ENCODE measurements around the gene SEC14L2. TPM values are rescaled to one million over a fixed set of nuclear protein-coding genes. Genes with fewer than 3 reads are reported as not detected.
"Not testable (repeated sequence)": the region's sequence is repeated elsewhere in the genome, so short reads cannot be mapped to it uniquely, and the experiment has no call there.

SEC14L2 gene
- total RNA-seq, 1 donor from 2014 or later: 13.2 TPM

DNA sequence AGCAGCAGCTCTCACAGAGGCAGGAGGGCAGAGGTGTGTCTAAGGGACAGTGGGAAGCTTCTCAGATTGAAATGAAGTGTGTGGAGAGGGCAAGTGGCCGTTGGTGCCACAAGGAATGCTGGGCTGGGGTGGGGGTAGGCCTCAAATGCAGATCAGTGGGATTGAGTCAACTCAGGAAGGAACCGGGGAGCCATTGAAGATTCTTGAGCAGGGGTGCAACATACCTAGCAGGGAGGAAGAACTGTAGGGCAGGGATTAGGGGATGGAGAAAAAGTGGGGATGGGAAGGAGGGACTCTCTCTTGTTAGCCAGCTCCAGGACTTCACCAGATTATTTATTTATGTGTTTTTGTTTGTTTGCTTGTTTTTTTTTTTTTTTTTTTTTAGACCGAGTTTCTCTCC, 2.9 kb upstream of the SEC14L2 start:
- no peak overlapping the region for H3K4me3 Mint-ChIP-seq (ENCODE audit: low read depth)
- H3K9me3 Mint-ChIP-seq (ENCODE audit: low read depth): no peaks in the 10 kb centered on the region
- TF ChIP-seq, protein P1, sequence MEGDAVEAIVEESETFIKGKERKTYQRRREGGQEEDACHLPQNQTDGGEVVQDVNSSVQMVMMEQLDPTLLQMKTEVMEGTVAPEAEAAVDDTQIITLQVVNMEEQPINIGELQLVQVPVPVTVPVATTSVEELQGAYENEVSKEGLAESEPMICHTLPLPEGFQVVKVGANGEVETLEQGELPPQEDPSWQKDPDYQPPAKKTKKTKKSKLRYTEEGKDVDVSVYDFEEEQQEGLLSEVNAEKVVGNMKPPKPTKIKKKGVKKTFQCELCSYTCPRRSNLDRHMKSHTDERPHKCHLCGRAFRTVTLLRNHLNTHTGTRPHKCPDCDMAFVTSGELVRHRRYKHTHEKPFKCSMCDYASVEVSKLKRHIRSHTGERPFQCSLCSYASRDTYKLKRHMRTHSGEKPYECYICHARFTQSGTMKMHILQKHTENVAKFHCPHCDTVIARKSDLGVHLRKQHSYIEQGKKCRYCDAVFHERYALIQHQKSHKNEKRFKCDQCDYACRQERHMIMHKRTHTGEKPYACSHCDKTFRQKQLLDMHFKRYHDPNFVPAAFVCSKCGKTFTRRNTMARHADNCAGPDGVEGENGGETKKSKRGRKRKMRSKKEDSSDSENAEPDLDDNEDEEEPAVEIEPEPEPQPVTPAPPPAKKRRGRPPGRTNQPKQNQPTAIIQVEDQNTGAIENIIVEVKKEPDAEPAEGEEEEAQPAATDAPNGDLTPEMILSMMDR (IDR thresholded peaks at IDR 0.05; ENCODE audit: unreplicated experiment): no peak
- H3K27me3 Mint-ChIP-seq: peaks cover 30% of the 10 kb centered on the region
- H3K36me3 Mint-ChIP-seq (ENCODE audit: insufficient read depth): no peaks in the 10 kb centered on the region
- H3K4me1 Mint-ChIP-seq (ENCODE audit: low read depth): peaks cover 13% of the 10 kb centered on the region
- DNase-seq (ENCODE audit: low spot score, unreplicated experiment): no peak
- no peak overlapping the region for H3K27ac Mint-ChIP-seq

DNA sequence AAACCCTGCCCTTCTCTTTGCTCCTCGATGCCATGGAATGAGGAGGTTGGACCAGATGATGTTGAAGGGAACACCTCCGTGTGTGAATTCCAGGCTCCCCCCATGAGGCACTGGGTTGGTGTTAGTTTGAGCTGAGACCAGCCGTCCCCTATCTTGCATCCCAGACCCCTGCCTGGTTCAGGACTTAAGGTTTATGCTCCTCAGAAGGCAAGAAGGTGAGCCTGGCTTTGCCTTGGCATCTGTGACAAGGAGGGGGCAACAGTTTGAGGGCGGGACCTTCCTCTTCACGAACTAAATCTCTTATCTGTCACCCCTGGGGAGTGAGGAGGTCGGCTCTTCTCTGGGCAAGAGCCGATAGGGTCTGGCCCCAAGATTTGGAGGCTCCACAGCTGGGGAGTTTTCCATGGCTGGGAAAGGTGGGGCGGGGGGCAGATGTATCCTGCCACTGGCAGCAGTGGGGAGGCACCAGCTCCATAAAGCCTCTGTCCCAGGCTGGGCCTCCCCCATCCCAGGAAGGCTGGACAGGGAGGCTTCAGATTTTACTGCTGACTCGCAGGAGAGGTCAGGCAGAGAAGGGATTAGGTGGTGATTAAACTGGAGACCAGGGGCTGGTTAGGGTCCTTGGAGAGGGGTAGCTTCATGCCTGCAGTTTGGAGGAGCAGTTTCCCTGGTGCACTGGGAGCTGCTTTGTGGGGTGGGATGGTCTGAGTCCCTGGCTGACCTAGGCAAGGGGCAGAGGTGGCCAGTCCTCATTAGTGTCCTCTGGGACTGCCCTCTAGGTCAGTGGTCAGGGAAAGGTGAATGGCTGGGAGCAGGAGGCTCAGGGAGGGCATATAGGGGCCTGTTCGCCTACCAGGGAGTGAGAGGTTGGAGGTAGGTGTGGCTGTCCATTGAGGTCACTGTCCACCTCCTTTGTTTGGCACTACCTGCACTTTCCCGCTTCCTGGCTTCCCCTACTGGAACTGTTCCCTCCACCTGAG, 1.1 kb downstream of the SEC14L2 start:
- peaks cover 13% of the 10 kb centered on the region for H3K4me1 Mint-ChIP-seq (ENCODE audit: low read depth)
- H3K9me3 Mint-ChIP-seq (ENCODE audit: low read depth): no peaks in the 10 kb centered on the region
- H3K4me3 Mint-ChIP-seq (ENCODE audit: low read depth): peak overlapping the region; percentile 84
- peaks cover 30% of the 10 kb centered on the region for H3K27me3 Mint-ChIP-seq
- H3K27ac Mint-ChIP-seq: peak overlapping the region; percentile 73
- DNase-seq (ENCODE audit: low spot score, unreplicated experiment): no peak
- TF ChIP-seq, protein P1 (IDR thresholded peaks at IDR 0.05; ENCODE audit: unreplicated experiment): no peak
- H3K36me3 Mint-ChIP-seq (ENCODE audit: insufficient read depth): no peaks in the 10 kb centered on the region

DNA sequence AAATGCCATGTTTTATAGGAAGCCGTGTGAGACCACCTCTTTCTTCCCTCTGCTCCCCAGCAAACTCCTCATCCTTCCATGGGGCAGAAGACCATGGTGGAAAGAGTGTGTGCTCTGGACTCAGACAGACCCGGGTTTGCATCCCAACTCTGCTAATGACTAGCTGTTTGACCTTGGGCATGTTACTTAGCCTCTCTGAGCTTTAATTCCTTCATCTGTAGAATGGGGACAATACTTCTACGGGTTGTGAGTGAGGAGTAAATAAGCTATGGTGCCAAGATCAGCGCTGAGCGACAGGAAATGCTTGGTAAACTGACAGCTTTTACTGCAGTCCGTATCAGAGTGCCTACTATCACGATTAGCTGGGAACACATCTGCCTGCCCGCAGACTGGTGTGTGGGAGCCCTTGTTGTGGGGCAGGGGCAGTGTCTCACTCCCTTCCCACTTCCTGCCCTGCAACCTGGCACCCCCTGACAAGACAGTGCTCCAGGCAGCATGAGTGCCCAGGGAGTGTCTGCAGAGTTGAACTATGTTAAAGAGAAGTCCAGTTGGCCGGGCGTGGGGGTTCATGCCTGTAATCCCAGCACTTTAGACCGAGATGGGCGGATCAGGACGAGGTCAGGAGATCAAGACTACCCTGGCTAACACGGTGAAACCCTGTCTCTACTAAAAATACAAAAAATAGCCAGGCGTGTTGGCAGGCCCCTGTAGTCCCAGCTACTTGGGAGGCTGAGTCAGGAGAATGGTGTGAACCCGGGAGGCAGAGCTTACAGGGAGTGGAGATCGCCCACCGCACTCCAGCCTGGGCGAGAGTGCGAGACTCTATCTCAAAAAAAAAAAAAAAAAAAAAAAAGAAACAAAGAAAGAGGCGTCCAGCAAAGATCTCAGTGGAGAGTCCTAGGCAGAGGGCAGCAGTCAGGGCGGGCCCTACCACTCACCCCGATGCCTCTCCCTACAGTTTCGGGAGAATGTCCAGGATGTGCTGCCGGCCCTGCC, 2.2 kb downstream of the SEC14L2 start:
- Mint-ChIP-seq H3K4me1 (ENCODE audit: low read depth) (peaks cover 13% of the 10 kb centered on the region), H3K4me3 (ENCODE audit: low read depth) (peak overlapping the region; percentile 49), H3K36me3 (ENCODE audit: insufficient read depth) (no peaks in the 10 kb centered on the region), H3K27ac (peak overlapping the region; percentile 7), H3K9me3 (ENCODE audit: low read depth) (no peaks in the 10 kb centered on the region), H3K27me3 (peaks cover 26% of the 10 kb centered on the region)
- DNase-seq (ENCODE audit: low spot score, unreplicated experiment): no peak
- TF ChIP-seq, protein P1 (IDR thresholded peaks at IDR 0.05; ENCODE audit: unreplicated experiment): no peak

DNA sequence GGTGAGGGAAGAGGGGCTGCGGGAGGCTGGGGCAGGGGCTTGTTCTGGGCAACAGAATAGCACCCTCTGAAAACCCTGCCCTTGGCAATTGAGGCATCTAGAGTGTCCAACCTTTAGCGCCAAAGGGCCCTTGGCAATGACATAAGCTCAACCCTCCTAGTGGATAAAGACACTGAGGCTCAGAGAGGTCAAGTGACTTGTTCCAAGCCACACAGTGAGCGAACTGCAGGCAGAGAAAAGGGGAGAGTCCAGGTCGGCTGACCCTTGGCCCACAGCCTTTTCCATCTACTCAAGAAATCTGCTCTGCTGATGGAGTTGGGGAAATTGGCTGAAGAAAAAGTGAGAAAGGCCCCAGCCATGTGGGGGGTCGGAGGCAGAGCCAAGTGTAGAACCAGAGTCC, 2.9 kb downstream of the SEC14L2 start:
- Mint-ChIP-seq H3K9me3 (ENCODE audit: low read depth) (no peaks in the 10 kb centered on the region), H3K4me1 (ENCODE audit: low read depth) (peaks cover 13% of the 10 kb centered on the region), H3K36me3 (ENCODE audit: insufficient read depth) (peaks cover 3% of the 10 kb centered on the region), H3K27me3 (peaks cover 24% of the 10 kb centered on the region), H3K4me3 (ENCODE audit: low read depth) (no peak overlapping the region), H3K27ac (no peak overlapping the region)
- no peak for DNase-seq (ENCODE audit: low spot score, unreplicated experiment)
- TF ChIP-seq, protein P1 (IDR thresholded peaks at IDR 0.05; ENCODE audit: unreplicated experiment): no peak

DNA sequence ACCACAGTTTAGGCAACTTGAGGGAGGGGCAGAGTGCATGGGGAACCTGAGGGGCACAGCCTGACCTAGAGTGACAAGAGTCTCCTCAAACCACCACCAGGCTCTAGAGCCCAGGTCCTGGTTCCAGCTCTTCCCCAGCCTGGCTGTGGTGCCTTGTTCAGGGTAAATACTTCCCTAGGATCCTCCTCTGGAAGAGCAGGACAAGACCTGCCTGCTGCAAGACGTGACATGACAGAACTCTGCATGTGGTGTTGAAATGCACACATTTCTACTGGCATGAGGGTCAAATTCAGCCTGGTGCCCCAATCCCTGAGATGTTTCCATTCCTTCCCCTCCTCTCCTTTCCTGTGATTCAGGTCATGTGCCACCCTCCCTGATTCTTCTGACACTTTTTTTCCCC, 3.3 kb downstream of the SEC14L2 start:
- peaks cover 13% of the 10 kb centered on the region for H3K4me1 Mint-ChIP-seq (ENCODE audit: low read depth)
- H3K9me3 Mint-ChIP-seq (ENCODE audit: low read depth): no peaks in the 10 kb centered on the region
- TF ChIP-seq, protein P1 (IDR thresholded peaks at IDR 0.05; ENCODE audit: unreplicated experiment): no peak
- H3K4me3 Mint-ChIP-seq (ENCODE audit: low read depth): no peak overlapping the region
- no peak overlapping the region for H3K27ac Mint-ChIP-seq
- H3K27me3 Mint-ChIP-seq: peaks cover 23% of the 10 kb centered on the region
- DNase-seq (ENCODE audit: low spot score, unreplicated experiment): no peak
- peaks cover 5% of the 10 kb centered on the region for H3K36me3 Mint-ChIP-seq (ENCODE audit: insufficient read depth)

DNA sequence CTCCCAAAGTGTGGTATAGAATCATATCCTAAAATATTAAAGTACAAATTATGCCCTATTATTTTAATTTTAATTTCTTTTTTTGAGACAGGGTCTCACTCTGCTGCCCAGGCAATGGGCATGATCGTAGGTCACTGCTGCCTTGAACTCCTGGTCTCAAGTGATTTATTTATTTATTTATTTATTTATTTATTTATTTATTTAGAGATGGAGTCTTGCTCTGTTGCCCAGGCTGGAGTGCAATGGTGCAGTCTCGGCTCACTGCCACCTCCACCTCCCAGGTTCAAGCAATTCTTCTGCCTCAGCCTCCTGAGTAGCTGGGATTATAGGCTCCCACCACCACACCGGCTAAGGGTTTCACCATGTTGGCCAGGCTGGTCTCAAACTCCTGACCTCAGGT, 4.2 kb downstream of the SEC14L2 start:
- H3K36me3 Mint-ChIP-seq (ENCODE audit: insufficient read depth); H3K9me3 Mint-ChIP-seq (ENCODE audit: low read depth); H3K27ac Mint-ChIP-seq; DNase-seq (ENCODE audit: low spot score, unreplicated experiment); H3K4me3 Mint-ChIP-seq (ENCODE audit: low read depth): not testable (repeated sequence)
- Mint-ChIP-seq H3K27me3 (peaks cover 17% of the 10 kb centered on the region), H3K4me1 (ENCODE audit: low read depth) (peaks cover 14% of the 10 kb centered on the region)

Data from progenitor cell of endocrine pancreas (in vitro differentiated cells).